ENCODE measurements around the gene TRAF2. TPM values are rescaled to one million over a fixed set of nuclear protein-coding genes. Genes with fewer than 3 reads are reported as not detected.

The TRAF2 gene
- total and polyA plus RNA-seq, 12 donors: 5.4 to 17.0 (median 10.1) TPM

DNA sequence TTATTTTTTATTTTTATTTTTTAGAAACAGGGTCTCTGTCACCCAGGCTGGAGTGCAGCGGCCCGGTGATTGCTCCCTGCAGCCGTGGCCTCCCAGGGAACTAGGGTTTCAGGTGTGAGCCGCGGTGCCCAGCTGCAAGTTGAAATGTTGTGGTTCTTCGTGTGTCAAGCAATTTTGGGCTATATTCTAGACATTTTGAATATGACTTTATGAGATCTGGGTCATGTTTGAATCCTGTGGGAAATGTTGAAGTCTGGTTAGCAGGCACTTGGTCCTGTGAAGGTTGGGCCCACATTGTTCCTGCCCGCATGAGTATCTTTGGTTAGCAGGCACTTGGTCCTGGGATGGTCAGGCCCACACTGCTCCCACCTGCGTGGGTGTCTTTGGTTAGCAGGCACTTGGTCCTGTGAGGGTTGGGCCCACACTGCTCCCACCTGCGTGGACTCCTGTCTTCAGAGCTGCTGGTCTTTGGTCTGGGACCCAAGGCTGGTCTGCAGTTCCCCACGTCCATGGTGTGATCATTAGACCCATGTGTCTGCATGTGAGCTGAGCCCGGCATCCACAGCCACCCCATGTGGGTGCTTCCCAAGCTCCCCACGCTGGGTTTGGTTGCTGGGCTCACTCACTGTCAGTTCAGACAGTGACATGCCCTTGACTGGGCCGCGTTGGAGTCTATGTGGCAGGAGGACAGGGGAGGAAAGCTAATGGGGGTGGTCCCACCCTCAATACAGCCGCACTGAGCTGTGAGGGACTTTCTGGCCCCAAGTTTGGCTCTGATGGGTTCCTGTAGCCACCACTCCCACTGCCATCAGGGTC lies 51.1 kb downstream of the TRAF2 start:
- TF ChIP-seq, protein P1, sequence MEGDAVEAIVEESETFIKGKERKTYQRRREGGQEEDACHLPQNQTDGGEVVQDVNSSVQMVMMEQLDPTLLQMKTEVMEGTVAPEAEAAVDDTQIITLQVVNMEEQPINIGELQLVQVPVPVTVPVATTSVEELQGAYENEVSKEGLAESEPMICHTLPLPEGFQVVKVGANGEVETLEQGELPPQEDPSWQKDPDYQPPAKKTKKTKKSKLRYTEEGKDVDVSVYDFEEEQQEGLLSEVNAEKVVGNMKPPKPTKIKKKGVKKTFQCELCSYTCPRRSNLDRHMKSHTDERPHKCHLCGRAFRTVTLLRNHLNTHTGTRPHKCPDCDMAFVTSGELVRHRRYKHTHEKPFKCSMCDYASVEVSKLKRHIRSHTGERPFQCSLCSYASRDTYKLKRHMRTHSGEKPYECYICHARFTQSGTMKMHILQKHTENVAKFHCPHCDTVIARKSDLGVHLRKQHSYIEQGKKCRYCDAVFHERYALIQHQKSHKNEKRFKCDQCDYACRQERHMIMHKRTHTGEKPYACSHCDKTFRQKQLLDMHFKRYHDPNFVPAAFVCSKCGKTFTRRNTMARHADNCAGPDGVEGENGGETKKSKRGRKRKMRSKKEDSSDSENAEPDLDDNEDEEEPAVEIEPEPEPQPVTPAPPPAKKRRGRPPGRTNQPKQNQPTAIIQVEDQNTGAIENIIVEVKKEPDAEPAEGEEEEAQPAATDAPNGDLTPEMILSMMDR (IDR thresholded peaks at IDR 0.05): no peak
- H3K27ac ChIP-seq: no peak overlapping the region
- no peak for ATAC-seq
- intact Hi-C loops (cut with DNase I): loop anchor here in 1 of 10 donors (10.0 kb wide), 1 partner anchor 53 kb away; the partner anchor contains the start of gene TRAF2
- H3K4me1 ChIP-seq: peaks cover 0 to 33% (median 16%) of the 10 kb centered on the region in 9 donors
- H3K27me3 ChIP-seq: no peaks in the 10 kb centered on the region
- no peaks in the 10 kb centered on the region for H3K9me3 ChIP-seq
- peaks cover 10 to 44% (median 23%) of the 10 kb centered on the region in 9 donors for H3K36me3 ChIP-seq
- H3K4me3 ChIP-seq: no peak overlapping the region
- DNase-seq: no peak
- WGBS, 2 donors: 90 to 92% methylated on average over 15 of the region's 15 CpGs

DNA sequence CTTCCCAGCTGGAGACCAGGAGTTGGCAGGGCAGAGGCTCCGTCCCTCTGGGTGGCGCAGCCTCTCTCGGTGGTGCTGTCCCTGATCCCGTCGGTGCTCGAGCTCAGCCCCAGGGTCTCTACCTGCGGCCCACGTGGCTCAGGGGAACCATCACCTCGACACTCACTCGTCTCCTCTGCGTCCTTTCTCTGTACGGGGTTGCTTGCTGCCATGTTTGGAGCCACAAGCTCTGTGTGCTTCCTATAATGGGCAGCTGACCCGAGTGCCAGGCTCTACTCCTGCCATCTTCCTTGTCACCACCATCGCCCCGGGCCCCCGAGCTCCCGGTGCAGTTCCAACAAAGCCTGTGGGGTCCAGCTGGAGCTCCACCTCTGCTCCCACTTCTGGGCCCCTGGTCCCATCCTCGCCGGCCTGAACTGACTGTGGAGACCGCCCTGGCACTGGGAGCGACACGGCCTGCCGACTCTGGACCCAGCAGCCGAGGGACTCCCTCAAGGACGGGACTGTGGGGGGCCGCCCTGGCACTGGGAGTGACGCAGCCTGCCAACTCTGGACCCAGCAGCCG lies 53.2 kb downstream of the TRAF2 start:
- WGBS, 2 donors: 67 to 78% methylated on average over 28 of the region's 28 CpGs

DNA sequence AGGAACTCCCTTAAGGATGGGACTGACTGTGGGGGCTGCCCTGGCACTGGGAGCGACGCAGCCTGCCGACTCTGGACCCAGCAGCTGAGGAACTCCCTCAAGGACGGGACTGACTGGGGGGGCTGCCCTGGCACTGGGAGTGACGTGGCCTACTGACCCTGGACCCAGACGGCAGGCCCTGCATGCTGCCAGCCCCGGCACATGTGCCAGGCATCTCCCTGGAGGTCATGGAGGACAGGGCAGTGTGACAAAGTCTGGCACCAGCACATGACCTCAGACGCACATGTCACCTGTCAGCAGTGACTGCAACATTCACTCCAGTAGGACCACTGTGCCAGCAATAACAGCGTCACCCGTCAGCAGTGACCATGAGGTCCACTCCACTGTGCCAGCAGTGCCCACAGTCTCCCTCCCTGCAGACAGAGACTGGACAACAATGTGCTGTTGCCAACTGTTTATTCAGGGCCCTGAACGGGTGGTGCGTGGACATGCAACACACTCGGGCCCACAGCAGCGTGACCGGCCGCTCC lies 53.7 kb downstream of the TRAF2 start:
- Histone ChIP-seq H3K27me3 (no peaks in the 10 kb centered on the region), H3K36me3 (peaks cover 10 to 54% (median 28%) of the 10 kb centered on the region in 9 donors), H3K4me3 (no peak overlapping the region), H3K27ac (peak overlapping the region; percentile 40 to 97 (median 81)), H3K9me3 (no peaks in the 10 kb centered on the region), H3K4me1 (peaks cover 12 to 50% (median 28%) of the 10 kb centered on the region in 9 donors)
- DNase-seq: peak; percentile 80 to 84
- TF ChIP-seq, protein P1 (IDR thresholded peaks at IDR 0.05): no peak
- 49 to 55% methylated on average over 16 of the region's 16 CpGs for WGBS, 2 donors
- intact Hi-C loops (cut with DNase I): loop anchor here in 7 of 10 donors (5.0 to 10.0 kb wide), 7 partner anchors 38 to 148 kb away; partner anchors contain the start of genes PHPT1 (in 3 of the 7), TMEM141 (in 2 of the 7), TRAF2 (in 2 of the 7) and AJM1 (in 1 of the 7)
- peak; percentile 16 to 87 (median 74) for ATAC-seq

More for the DNA sequence above, 53.2 kb downstream of the TRAF2 start:
- Histone ChIP-seq H3K36me3 (peaks cover 10 to 54% (median 28%) of the 10 kb centered on the region in 9 donors), H3K4me3 (no peak overlapping the region), H3K27me3 (no peaks in the 10 kb centered on the region), H3K4me1 (peaks cover 9 to 46% (median 28%) of the 10 kb centered on the region in 9 donors), H3K9me3 (no peaks in the 10 kb centered on the region), H3K27ac (peak overlapping the region; percentile 18 to 97 (median 81))
- DNase-seq: no peak
- TF ChIP-seq, protein P1 (IDR thresholded peaks at IDR 0.05): no peak
- ATAC-seq: peak in 1 of 8 donors; percentile 2
- intact Hi-C loops (cut with DNase I): loop anchor here in 1 of 10 donors (10.0 kb wide), 1 partner anchor 55 kb away; the partner anchor contains the start of gene TRAF2
